Astrocyte (in vitro differentiated cells and primary cell): ENCODE measurements around the gene AUTS2.

Experiments
- EZH2 ChIP-seq: IDR thresholded peaks from 2 replicates; pipeline ENCODE4 v1.6.1; 2012; ENCODE audit warnings: mild to moderate bottlenecking, low read length, inconsistent platforms; ENCODE audit not compliant: insufficient read depth
- TF ChIP-seq, protein P1 (sequence below): IDR thresholded peaks from 2 replicates; pipeline ENCODE4 v1.5.1; 2011; ENCODE audit warnings: low read depth, mild to moderate bottlenecking, inconsistent platforms, low read length, moderate library complexity; ENCODE audit not compliant: insufficient read depth

- TF ChIP-seq, protein P1, sequence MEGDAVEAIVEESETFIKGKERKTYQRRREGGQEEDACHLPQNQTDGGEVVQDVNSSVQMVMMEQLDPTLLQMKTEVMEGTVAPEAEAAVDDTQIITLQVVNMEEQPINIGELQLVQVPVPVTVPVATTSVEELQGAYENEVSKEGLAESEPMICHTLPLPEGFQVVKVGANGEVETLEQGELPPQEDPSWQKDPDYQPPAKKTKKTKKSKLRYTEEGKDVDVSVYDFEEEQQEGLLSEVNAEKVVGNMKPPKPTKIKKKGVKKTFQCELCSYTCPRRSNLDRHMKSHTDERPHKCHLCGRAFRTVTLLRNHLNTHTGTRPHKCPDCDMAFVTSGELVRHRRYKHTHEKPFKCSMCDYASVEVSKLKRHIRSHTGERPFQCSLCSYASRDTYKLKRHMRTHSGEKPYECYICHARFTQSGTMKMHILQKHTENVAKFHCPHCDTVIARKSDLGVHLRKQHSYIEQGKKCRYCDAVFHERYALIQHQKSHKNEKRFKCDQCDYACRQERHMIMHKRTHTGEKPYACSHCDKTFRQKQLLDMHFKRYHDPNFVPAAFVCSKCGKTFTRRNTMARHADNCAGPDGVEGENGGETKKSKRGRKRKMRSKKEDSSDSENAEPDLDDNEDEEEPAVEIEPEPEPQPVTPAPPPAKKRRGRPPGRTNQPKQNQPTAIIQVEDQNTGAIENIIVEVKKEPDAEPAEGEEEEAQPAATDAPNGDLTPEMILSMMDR, result no peak
- TF ChIP-seq EZH2, result no peak
Observed at GRCh38 chr7:70670288-70670687, 1072.0 kb downstream of the AUTS2 start.
